Measurements from ENCODE around the gene TMEM239.

- TF ChIP-seq CREB1 (IDR thresholded peaks at IDR 0.05; ENCODE audit: low read depth): no peak
- TF ChIP-seq TEAD4 (IDR thresholded peaks at IDR 0.05): no peak
- TF ChIP-seq TCF12 (IDR thresholded peaks at IDR 0.05; ENCODE audit: low read depth): no peak
- TF ChIP-seq REST (IDR thresholded peaks at IDR 0.05; ENCODE audit: low read depth): no peak
- no peak for TF ChIP-seq USF1 (IDR thresholded peaks at IDR 0.05)
- no peak for TF ChIP-seq TAF1 (IDR thresholded peaks at IDR 0.05; ENCODE audit: low read depth)
- no peak for TF ChIP-seq EGR1 (IDR thresholded peaks at IDR 0.05)
- no peak for TF ChIP-seq ZBTB7A (IDR thresholded peaks at IDR 0.05; ENCODE audit: low read depth)
- TF ChIP-seq FOXM1 (IDR thresholded peaks at IDR 0.05; ENCODE audit: borderline replicate concordance, low read depth): no peak
- TF ChIP-seq MAX (IDR thresholded peaks at IDR 0.05): no peak
Measured at GRCh38 chr20:2839732-2840137, 23.6 kb downstream of the TMEM239 start.

Data from Ishikawa (cell line).